HepG2 (cell line): ENCODE measurements around the gene CTCF. TPM values are rescaled to one million over a fixed set of nuclear protein-coding genes. Genes with fewer than 3 reads are reported as not detected.

Experiments used
- ATAC-seq: fragments of 200-7000 bp; cut with Tn5 transposase; 3 replicates; pipeline ENCODE4 v1.9.1; 2020; ENCODE audit warnings: mild to moderate bottlenecking, moderate library complexity
- BruUV-seq: library from RNA; stranded (reverse); fragments of 400-500 nt; replicated peaks from 2 replicates; lab custom pipeline; 2021; lab: Mats Ljungman, UMichigan
- CTCF ChIA-PET: fragments of 300-600 bp; formaldehyde crosslinking; extraction: SDS; loops from one replicate; lab custom pipeline; 2021; ENCODE audit warnings: low total read pairs, inconsistent platforms, low intra/inter-chr PET ratio; lab: Yijun Ruan, JAX
- POLR2A ChIA-PET: fragments of 350-600 bp; sonication (Branson Sonifier 250); formaldehyde crosslinking; loops from one replicate; lab custom pipeline; 2020; ENCODE audit warnings: antibody characterized with exemption, inconsistent platforms; lab: Yijun Ruan, JAX
- DNase-seq: peaks from one replicate; pipeline ENCODE4 v3.0.0-alpha.2; 2015; ENCODE audit warnings: low spot score
- FAIRE-seq: peaks from 3 replicates; lab custom pipeline; 2011; peaks lifted over from hg19 to GRCh38; lab: Jason Lieb, UNC
- H2AFZ ChIP-seq: one replicate; pipeline ENCODE4 v1.6.1; 2011; ENCODE audit warnings: low read length, inconsistent platforms
- H3K27ac ChIP-seq: fragments of 300-600 bp; 3 replicates; pipeline ENCODE4 v1.8.0; 2011; ENCODE audit warnings: mixed run types, mild to moderate bottlenecking, mixed read lengths, low read length, inconsistent platforms; ENCODE audit not compliant: insufficient read depth; ENCODE audit errors: extremely low read length
- H3K27me3 ChIP-seq, 2 experiments: fragments of 200-600 bp in 1 of 2; 2 replicates in 1 of 2; 3 replicates in 1 of 2; pipeline versions ENCODE4 v1.6.0 to v1.8.0; 2011; ENCODE audit warnings: low read length in 2 of 2, mild to moderate bottlenecking in 2 of 2, moderate library complexity in 2 of 2, inconsistent platforms in 1 of 2; ENCODE audit not compliant: insufficient read depth in 2 of 2, control insufficient read depth in 1 of 2
- H3K36me3 ChIP-seq, 2 experiments: fragments of 200-600 bp in 1 of 2; replicated peaks in 1 of 2; 2 replicates in 1 of 2; 3 replicates in 1 of 2; pipeline versions ENCODE4 v1.5.1 to v1.8.0; 2011; ENCODE audit warnings: low read length in 2 of 2, inconsistent platforms in 1 of 2; ENCODE audit not compliant: insufficient read depth in 2 of 2, control insufficient read depth in 1 of 2
- H3K4me1 ChIP-seq: 2 replicates; pipeline ENCODE4 v1.5.1; 2012; ENCODE audit warnings: low read length, inconsistent platforms; ENCODE audit not compliant: insufficient read depth
- H3K4me2 ChIP-seq: 2 replicates; pipeline ENCODE4 v1.6.0; 2011; ENCODE audit warnings: low read depth, low read length, inconsistent platforms
- H3K4me3 ChIP-seq, 3 experiments: fragments of 200-600 bp in 1 of 3; sonication (generic), shearing (Covaris generic) in 1 of 3; replicated peaks in 1 of 3; 2 replicates each; pipeline ENCODE4 v1.5.1; 2011 to 2016; ENCODE audit warnings: low read length in 3 of 3, inconsistent platforms in 2 of 3, low read depth in 2 of 3, mild to moderate bottlenecking in 2 of 3, control low read depth in 1 of 3, mixed read lengths in 1 of 3; ENCODE audit not compliant: insufficient read depth in 1 of 3
- H3K79me2 ChIP-seq: one replicate; pipeline ENCODE4 v1.6.1; 2011; ENCODE audit warnings: low read length, inconsistent platforms; ENCODE audit not compliant: insufficient read depth
- H3K9ac ChIP-seq: 2 replicates; pipeline ENCODE4 v1.6.0; 2011; ENCODE audit warnings: mild to moderate bottlenecking, low read depth, low read length, inconsistent platforms; ENCODE audit not compliant: insufficient read depth
- H3K9me3 ChIP-seq: 2 replicates; pipeline ENCODE4 v1.5.1; 2012; ENCODE audit warnings: mild to moderate bottlenecking, low read length
- H4K20me1 ChIP-seq: 2 replicates; pipeline ENCODE4 v1.6.0; 2011; ENCODE audit warnings: inconsistent platforms, mild to moderate bottlenecking, low read length, moderate library complexity; ENCODE audit not compliant: insufficient read depth
- DNMT1 ChIP-seq: sonication (generic); formaldehyde crosslinking; IDR thresholded peaks from 2 replicates; pipeline ENCODE4 v1.5.1; 2020; ENCODE audit warnings: mild to moderate bottlenecking, missing genetic modification reagents
- ZNF605 ChIP-seq: sonication (generic); formaldehyde crosslinking; IDR thresholded peaks from 2 replicates; pipeline ENCODE4 v1.8.0; 2022; ENCODE audit warnings: mild to moderate bottlenecking, missing genetic modification reagents
- WGBS: methylation state at CpG from one replicate; pipeline ENCODE4 v1.1.6; 2017; ENCODE audit warnings: low lambda C conversion rate; 5-methylcytosine and 5-hydroxymethylcytosine counted together
- in situ Hi-C: cut with HindIII; loops from 2 replicates; pipeline ENCODE4 v1.10.0; 2017; ENCODE audit warnings: low pct_unique_long_range_greater_than_20kb; ENCODE audit not compliant: extremely low pct_ligation_motif_present
- intact Hi-C: fragments of 100-400 bp; cut with micrococcal nuclease; formaldehyde crosslinking; loops from one replicate; pipeline ENCODE4 v1.10.0; 2022; ENCODE audit not compliant: unreplicated experiment
- polyA plus RNA-seq, 8 experiments: library from polyadenylated mRNA; depleted of rRNA in 3 of 8; stranded (reverse) in 7 of 8; unstranded in 1 of 8; fragments of >200 nt; fragmentation: Illumina TruSeq in 4 of 8; extraction: Trizol in 4 of 8; gene quantifications; 2 replicates each; pipeline versions ENCODE4 v1.2.1 to v1.2.3, GENCODE V29; 2011 to 2016; ENCODE audit warnings: low read depth in 4 of 8, missing spikeins in 1 of 8, mixed read lengths in 1 of 8; ENCODE audit not compliant: insufficient read depth in 1 of 8
- total RNA-seq, 5 experiments: library from RNA; depleted of rRNA; stranded (reverse); fragments of >200 nt; fragmentation: Illumina TruSeq; extraction: Trizol; gene quantifications; 2 replicates each; pipeline ENCODE4 v1.2.3, GENCODE V29; 2016; ENCODE audit warnings: low read depth in 1 of 5
- TF ChIP-seq, protein P1 (sequence below): sonication (generic); formaldehyde crosslinking; IDR thresholded peaks from 2 replicates; pipeline ENCODE4 v1.8.0; 2022; ENCODE audit warnings: low read depth, missing genetic modification reagents
- TF ChIP-seq, protein P2 (sequence below): sonication (generic); formaldehyde crosslinking; IDR thresholded peaks from 2 replicates; pipeline ENCODE4 v1.4.0; 2020; ENCODE audit warnings: missing genetic modification reagents

The CTCF gene
- total and polyA plus RNA-seq, 2 of the 13 experiments (the other 11 are each of a cell fraction or from before 2014, with no cell fraction given) = 19.5 to 37.5 TPM

DNA sequence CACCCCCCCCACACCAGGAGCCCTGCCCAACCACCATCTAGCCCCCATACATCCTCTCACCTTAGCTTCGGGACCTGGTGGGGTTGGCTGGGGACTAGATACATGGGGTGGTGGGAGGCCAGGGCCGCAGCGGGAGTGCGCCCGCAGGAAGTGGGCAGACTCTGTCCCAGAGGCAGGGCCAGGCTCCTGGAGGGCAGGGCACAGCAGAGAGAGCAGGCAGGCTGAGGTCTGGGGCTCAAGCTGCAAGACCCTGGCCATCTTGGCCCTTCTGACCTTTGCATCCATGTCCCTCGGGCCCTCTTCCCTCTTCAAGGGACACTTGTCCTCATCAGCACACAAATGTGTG, 101.5 kb downstream of the CTCF start:
- in situ Hi-C loops = loop anchor here (10.0 kb wide), 1 partner anchor 271 kb away; the partner anchor contains the start of genes CTRL and PSMB10
- Histone ChIP-seq H3K36me3 (peaks cover 1 to 3% of the 10 kb centered on the region in 2 experiments; a peak in 2 of 5 replicates), H3K9me3 (no peaks in the 10 kb centered on the region)
- TF ChIP-seq DNMT1 = no peak
- TF ChIP-seq, protein P1, sequence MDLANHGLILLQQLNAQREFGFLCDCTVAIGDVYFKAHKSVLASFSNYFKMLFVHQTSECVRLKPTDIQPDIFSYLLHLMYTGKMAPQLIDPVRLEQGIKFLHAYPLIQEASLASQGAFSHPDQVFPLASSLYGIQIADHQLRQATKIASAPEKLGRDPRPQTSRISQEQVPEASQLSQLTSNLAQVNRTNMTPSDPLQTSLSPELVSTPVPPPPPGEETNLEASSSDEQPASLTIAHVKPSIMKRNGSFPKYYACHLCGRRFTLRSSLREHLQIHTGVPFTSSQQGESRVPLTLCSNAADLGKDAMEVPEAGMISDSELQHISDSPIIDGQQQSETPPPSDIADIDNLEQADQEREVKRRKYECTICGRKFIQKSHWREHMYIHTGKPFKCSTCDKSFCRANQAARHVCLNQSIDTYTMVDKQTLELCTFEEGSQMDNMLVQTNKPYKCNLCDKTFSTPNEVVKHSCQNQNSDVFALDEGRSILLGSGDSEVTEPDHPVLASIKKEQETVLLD (CRISPR knock-in tag) = 0 out of 2 replicates have a peak, but pooled peaks have one; percentile 14
- TF ChIP-seq, all 625 proteins: peak for 1
- no TSS peak for BruUV-seq
- Histone ChIP-seq H2AFZ (no peak overlapping the region), H3K79me2 (peaks cover 8% of the 10 kb centered on the region), H3K4me3 (no peak overlapping the region), H4K20me1 (0 out of 2 replicates have a peak, but pooled peaks cover 2% of the 10 kb centered on the region), H3K9ac (no peak overlapping the region), H3K4me2 (no peak overlapping the region), H3K4me1 (peaks cover 37% of the 10 kb centered on the region), H3K27me3 (no peaks in the 10 kb centered on the region; a peak in 1 of 5 replicates), H3K27ac (no peak overlapping the region)
- DNase-seq = no peak
- no peak for ATAC-seq
- no peak for FAIRE-seq
- intact Hi-C loops = no loop called here
- ChIA-PET CTCF (interaction anchor here (0.9 kb wide), 1 partner anchor 143 kb away, joined by 3 read pairs; no protein-coding TSS in a partner anchor), POLR2A (interaction anchor here (1.5 kb wide), 1 partner anchor 136 kb away, joined by 4 read pairs; no protein-coding TSS in a partner anchor)
- 96% methylated on average over 6 of the region's 6 CpGs for WGBS

DNA sequence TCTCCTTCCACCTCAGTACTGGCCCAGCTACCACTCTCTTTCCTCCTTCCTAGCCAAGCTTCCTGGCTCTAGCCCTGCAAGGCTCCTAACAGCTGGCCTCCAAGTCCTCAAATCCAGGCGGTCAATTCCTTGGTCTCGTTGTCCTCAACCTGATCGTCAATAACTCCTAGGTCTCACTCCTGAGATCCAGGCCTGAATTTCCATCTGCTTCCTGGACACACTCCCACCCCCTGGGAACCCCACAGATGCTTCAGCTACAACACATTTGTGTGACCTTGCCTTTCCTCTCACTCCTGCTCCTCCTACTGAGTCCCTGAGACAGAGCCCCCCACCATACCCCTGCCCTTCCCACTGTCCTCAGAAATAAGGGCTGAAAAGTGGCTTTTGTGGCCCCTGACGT, 101.9 kb downstream of the CTCF start:
- FAIRE-seq (no peak), DNase-seq (no peak), ATAC-seq (no peak)
- Histone ChIP-seq H3K9ac (no peak overlapping the region), H3K79me2 (peaks cover 5% of the 10 kb centered on the region), H3K9me3 (no peaks in the 10 kb centered on the region), H3K27ac (no peak overlapping the region), H3K36me3 (peaks cover 0 to 3% of the 10 kb centered on the region in 2 experiments; a peak in 1 of 5 replicates), H3K4me2 (no peak overlapping the region), H3K4me1 (peaks cover 37% of the 10 kb centered on the region), H3K4me3 (no peak overlapping the region), H2AFZ (no peak overlapping the region), H3K27me3 (no peaks in the 10 kb centered on the region; a peak in 1 of 5 replicates), H4K20me1 (no peaks in the 10 kb centered on the region)
- no peak for TF ChIP-seq ZNF605 (CRISPR knock-in tag)
- TF ChIP-seq, protein P2, sequence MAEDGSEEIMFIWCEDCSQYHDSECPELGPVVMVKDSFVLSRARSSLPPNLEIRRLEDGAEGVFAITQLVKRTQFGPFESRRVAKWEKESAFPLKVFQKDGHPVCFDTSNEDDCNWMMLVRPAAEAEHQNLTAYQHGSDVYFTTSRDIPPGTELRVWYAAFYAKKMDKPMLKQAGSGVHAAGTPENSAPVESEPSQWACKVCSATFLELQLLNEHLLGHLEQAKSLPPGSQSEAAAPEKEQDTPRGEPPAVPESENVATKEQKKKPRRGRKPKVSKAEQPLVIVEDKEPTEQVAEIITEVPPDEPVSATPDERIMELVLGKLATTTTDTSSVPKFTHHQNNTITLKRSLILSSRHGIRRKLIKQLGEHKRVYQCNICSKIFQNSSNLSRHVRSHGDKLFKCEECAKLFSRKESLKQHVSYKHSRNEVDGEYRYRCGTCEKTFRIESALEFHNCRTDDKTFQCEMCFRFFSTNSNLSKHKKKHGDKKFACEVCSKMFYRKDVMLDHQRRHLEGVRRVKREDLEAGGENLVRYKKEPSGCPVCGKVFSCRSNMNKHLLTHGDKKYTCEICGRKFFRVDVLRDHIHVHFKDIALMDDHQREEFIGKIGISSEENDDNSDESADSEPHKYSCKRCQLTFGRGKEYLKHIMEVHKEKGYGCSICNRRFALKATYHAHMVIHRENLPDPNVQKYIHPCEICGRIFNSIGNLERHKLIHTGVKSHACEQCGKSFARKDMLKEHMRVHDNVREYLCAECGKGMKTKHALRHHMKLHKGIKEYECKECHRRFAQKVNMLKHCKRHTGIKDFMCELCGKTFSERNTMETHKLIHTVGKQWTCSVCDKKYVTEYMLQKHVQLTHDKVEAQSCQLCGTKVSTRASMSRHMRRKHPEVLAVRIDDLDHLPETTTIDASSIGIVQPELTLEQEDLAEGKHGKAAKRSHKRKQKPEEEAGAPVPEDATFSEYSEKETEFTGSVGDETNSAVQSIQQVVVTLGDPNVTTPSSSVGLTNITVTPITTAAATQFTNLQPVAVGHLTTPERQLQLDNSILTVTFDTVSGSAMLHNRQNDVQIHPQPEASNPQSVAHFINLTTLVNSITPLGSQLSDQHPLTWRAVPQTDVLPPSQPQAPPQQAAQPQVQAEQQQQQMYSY = peak; percentile 24; the same call in 1 of the 2 replicates
- 92% methylated on average over 4 of the region's 4 CpGs for WGBS
- in situ Hi-C loops = loop anchor here (10.0 kb wide), 1 partner anchor 271 kb away; the partner anchor contains the start of genes CTRL and PSMB10
- BruUV-seq = no TSS peak
- CTCF ChIA-PET = interaction anchor here (0.9 kb wide), 1 partner anchor 143 kb away, joined by 3 read pairs; no protein-coding TSS in a partner anchor
- intact Hi-C loops = no loop called here
- POLR2A ChIA-PET = interaction anchor here (1.5 kb wide), 1 partner anchor 137 kb away, joined by 4 read pairs; no protein-coding TSS in a partner anchor
